HepG2 (cell line): Measurements from ENCODE around the gene FAM120AOS. TPM values are rescaled to one million over a fixed set of nuclear protein-coding genes. Genes with fewer than 3 reads are reported as not detected.
A peak's percentile ranks its signal among the peaks of the same experiment; 100 is the strongest.

Experiments
- AGO2 ChIP-seq: fragments of 200-400 bp; formaldehyde crosslinking; optimal IDR thresholded peaks from 2 replicates; pipeline ENCODE3; 2017; ENCODE audit warnings: mild to moderate bottlenecking, low read depth, low read length, moderate library complexity
- BCL3 ChIP-seq: sonication (generic); formaldehyde crosslinking; IDR thresholded peaks from 2 replicates; pipeline ENCODE4 v1.5.1; 2020; ENCODE audit warnings: mild to moderate bottlenecking, missing genetic modification reagents, moderate library complexity
- EED ChIP-seq: sonication (generic); formaldehyde crosslinking; IDR thresholded peaks from 2 replicates; pipeline ENCODE4 v1.5.0; 2020; ENCODE audit warnings: mild to moderate bottlenecking, missing genetic modification reagents
- KLF12 ChIP-seq: sonication (generic); formaldehyde crosslinking; IDR thresholded peaks from 2 replicates; pipeline ENCODE4 v1.4.0; 2020; ENCODE audit warnings: missing genetic modification reagents, borderline replicate concordance
- KLF15 ChIP-seq: sonication (generic); formaldehyde crosslinking; IDR thresholded peaks from 2 replicates; pipeline ENCODE4 v1.8.1; 2023; ENCODE audit warnings: borderline replicate concordance, mild to moderate bottlenecking, inconsistent platforms, missing genetic modification reagents, mixed read lengths
- NAIF1 ChIP-seq: sonication (generic); formaldehyde crosslinking; IDR thresholded peaks from 2 replicates; pipeline ENCODE4 v1.5.0; 2020; ENCODE audit warnings: mild to moderate bottlenecking, missing genetic modification reagents, borderline replicate concordance
- RBM39 ChIP-seq: fragments of 200-400 bp; formaldehyde crosslinking; IDR thresholded peaks from one replicate; pipeline ENCODE4 v1.6.1; 2018; ENCODE audit warnings: antibody characterized with exemption, mild to moderate bottlenecking, low read depth, low read length; ENCODE audit not compliant: poor library complexity, severe bottlenecking
- SIN3A ChIP-seq: IDR thresholded peaks from 2 replicates; pipeline ENCODE4 v1.6.1; 2011; ENCODE audit warnings: low read depth, mild to moderate bottlenecking, control low read depth, low read length, borderline replicate concordance
- SMARCE1 ChIP-seq: fragments of 450-650 bp; IDR thresholded peaks from 2 replicates; pipeline ENCODE4 v1.6.1; 2017; ENCODE audit warnings: borderline replicate concordance
- STAG1 ChIP-seq: sonication (generic); formaldehyde crosslinking; IDR thresholded peaks from 2 replicates; pipeline ENCODE4 v1.4.0; 2020; ENCODE audit warnings: missing genetic modification reagents
- ZNF225 ChIP-seq: sonication (generic); formaldehyde crosslinking; IDR thresholded peaks from 2 replicates; pipeline ENCODE4 v1.4.0; 2020; ENCODE audit warnings: mild to moderate bottlenecking, missing genetic modification reagents
- ZNF264 ChIP-seq: sonication (generic); formaldehyde crosslinking; IDR thresholded peaks from 2 replicates; pipeline ENCODE4 v1.4.0; 2020; ENCODE audit warnings: missing genetic modification reagents
- ZNF292 ChIP-seq: sonication (generic); formaldehyde crosslinking; IDR thresholded peaks from 2 replicates; pipeline ENCODE4 v1.8.1; 2022; ENCODE audit warnings: mild to moderate bottlenecking, low read depth, missing genetic modification reagents, borderline replicate concordance
- ZNF296 ChIP-seq: sonication (generic); formaldehyde crosslinking; conservative IDR thresholded peaks from 2 replicates; pipeline ENCODE4 v1.5.0; 2020; ENCODE audit warnings: mild to moderate bottlenecking, missing genetic modification reagents
- ZNF30 ChIP-seq: sonication (generic); formaldehyde crosslinking; IDR thresholded peaks from 2 replicates; pipeline ENCODE4 v1.5.0; 2020; ENCODE audit warnings: mild to moderate bottlenecking, missing genetic modification reagents
- ZNF607 ChIP-seq: sonication (generic); formaldehyde crosslinking; IDR thresholded peaks from 2 replicates; pipeline ENCODE4 v1.5.1; 2020; ENCODE audit warnings: missing genetic modification reagents, mild to moderate bottlenecking, borderline replicate concordance
- ZNF691 ChIP-seq: sonication (generic); formaldehyde crosslinking; IDR thresholded peaks from 2 replicates; pipeline ENCODE4 v1.4.0; 2020; ENCODE audit warnings: missing genetic modification reagents, low read depth, mild to moderate bottlenecking, borderline replicate concordance
- polyA plus RNA-seq, 8 experiments: library from polyadenylated mRNA; depleted of rRNA in 3 of 8; stranded (reverse) in 7 of 8; unstranded in 1 of 8; fragments of >200 nt; fragmentation: Illumina TruSeq in 4 of 8; extraction: Trizol in 4 of 8; gene quantifications; 2 replicates each; pipeline versions ENCODE4 v1.2.1 to v1.2.3, GENCODE V29; 2011 to 2016; ENCODE audit warnings: low read depth in 4 of 8, missing spikeins in 1 of 8, mixed read lengths in 1 of 8; ENCODE audit not compliant: insufficient read depth in 1 of 8
- total RNA-seq, 5 experiments: library from RNA; depleted of rRNA; stranded (reverse); fragments of >200 nt; fragmentation: Illumina TruSeq; extraction: Trizol; gene quantifications; 2 replicates each; pipeline ENCODE4 v1.2.3, GENCODE V29; 2016; ENCODE audit warnings: low read depth in 1 of 5
- TF ChIP-seq, protein P1 (sequence below): sonication (generic); formaldehyde crosslinking; IDR thresholded peaks from 2 replicates; pipeline ENCODE4 v1.4.0; 2020; ENCODE audit warnings: mild to moderate bottlenecking, missing genetic modification reagents
- TF ChIP-seq, protein P2 (sequence below): sonication (generic); formaldehyde crosslinking; IDR thresholded peaks from 2 replicates; pipeline ENCODE4 v1.4.0; 2020; ENCODE audit warnings: missing genetic modification reagents
- TF ChIP-seq, protein P3 (sequence below): sonication (generic); formaldehyde crosslinking; IDR thresholded peaks from 2 replicates; pipeline ENCODE4 v1.5.0; 2020; ENCODE audit warnings: missing genetic modification reagents

Gene FAM120AOS
- total and polyA plus RNA-seq, 2 of the 13 experiments (the other 11 are each of a cell fraction or from before 2014, with no cell fraction given): 28.2 to 34.6 TPM

- TF ChIP-seq ZNF264 (0 out of 2 replicates have a peak, but pooled peaks have one; percentile 36), ZNF296 (CRISPR knock-in tag) (0 out of 2 replicates have a peak, but pooled peaks have one; percentile 68), SIN3A (0 out of 2 replicates have a peak, but pooled peaks have one; percentile 31), KLF12 (CRISPR knock-in tag) (peak; percentile 53; the same call in 1 of the 2 replicates), ZNF691 (CRISPR knock-in tag) (peak; percentile 49; the same call in 1 of the 2 replicates), BCL3 (peak; percentile 72; the same call in 1 of the 2 replicates), KLF15 (CRISPR knock-in tag) (0 out of 2 replicates have a peak, but pooled peaks have one; percentile 34), AGO2 (peak; percentile 84), NAIF1 (CRISPR knock-in tag) (no peak), ZNF607 (CRISPR knock-in tag) (peak; percentile 83; the same call in 1 of the 2 replicates), EED (CRISPR knock-in tag) (0 out of 2 replicates have a peak, but pooled peaks have one; percentile 75), ZNF292 (0 out of 2 replicates have a peak, but pooled peaks have one; percentile 41), ZNF30 (peak; percentile 60; the same call in 1 of the 2 replicates), RBM39 (peak; percentile 42), ZNF225 (CRISPR knock-in tag) (peak; percentile 36; the same call in 1 of the 2 replicates), SMARCE1 (no peak), STAG1 (CRISPR knock-in tag) (no peak)
- TF ChIP-seq, protein P1, sequence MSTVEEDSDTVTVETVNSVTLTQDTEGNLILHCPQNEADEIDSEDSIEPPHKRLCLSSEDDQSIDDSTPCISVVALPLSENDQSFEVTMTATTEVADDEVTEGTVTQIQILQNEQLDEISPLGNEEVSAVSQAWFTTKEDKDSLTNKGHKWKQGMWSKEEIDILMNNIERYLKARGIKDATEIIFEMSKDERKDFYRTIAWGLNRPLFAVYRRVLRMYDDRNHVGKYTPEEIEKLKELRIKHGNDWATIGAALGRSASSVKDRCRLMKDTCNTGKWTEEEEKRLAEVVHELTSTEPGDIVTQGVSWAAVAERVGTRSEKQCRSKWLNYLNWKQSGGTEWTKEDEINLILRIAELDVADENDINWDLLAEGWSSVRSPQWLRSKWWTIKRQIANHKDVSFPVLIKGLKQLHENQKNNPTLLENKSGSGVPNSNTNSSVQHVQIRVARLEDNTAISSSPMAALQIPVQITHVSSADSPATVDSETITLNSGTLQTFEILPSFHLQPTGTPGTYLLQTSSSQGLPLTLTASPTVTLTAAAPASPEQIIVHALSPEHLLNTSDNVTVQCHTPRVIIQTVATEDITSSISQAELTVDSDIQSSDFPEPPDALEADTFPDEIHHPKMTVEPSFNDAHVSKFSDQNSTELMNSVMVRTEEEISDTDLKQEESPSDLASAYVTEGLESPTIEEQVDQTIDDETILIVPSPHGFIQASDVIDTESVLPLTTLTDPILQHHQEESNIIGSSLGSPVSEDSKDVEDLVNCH (CRISPR knock-in tag): no peak
- TF ChIP-seq, protein P2, sequence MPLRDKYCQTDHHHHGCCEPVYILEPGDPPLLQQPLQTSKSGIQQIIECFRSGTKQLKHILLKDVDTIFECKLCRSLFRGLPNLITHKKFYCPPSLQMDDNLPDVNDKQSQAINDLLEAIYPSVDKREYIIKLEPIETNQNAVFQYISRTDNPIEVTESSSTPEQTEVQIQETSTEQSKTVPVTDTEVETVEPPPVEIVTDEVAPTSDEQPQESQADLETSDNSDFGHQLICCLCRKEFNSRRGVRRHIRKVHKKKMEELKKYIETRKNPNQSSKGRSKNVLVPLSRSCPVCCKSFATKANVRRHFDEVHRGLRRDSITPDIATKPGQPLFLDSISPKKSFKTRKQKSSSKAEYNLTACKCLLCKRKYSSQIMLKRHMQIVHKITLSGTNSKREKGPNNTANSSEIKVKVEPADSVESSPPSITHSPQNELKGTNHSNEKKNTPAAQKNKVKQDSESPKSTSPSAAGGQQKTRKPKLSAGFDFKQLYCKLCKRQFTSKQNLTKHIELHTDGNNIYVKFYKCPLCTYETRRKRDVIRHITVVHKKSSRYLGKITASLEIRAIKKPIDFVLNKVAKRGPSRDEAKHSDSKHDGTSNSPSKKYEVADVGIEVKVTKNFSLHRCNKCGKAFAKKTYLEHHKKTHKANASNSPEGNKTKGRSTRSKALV (CRISPR knock-in tag): peak; percentile 63; the same call in 1 of the 2 replicates
- TF ChIP-seq, protein P3, sequence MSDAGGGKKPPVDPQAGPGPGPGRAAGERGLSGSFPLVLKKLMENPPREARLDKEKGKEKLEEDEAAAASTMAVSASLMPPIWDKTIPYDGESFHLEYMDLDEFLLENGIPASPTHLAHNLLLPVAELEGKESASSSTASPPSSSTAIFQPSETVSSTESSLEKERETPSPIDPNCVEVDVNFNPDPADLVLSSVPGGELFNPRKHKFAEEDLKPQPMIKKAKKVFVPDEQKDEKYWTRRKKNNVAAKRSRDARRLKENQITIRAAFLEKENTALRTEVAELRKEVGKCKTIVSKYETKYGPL: 0 out of 2 replicates have a peak, but pooled peaks have one; percentile 39
Measured at GRCh38 chr9:93451849-93452709, 1.3 kb downstream of the FAM120AOS start (continued).
